DND-41 (cell line): Measurements from ENCODE around the gene PRKG2.

Source experiments
- ATAC-seq: fragments of 200-7000 bp; cut with Tn5 transposase; 3 replicates; pipeline ENCODE4 v1.9.1; 2021; ENCODE audit warnings: low read depth; ENCODE audit not compliant: insufficient read depth
- DNase-seq: peaks from one replicate; pipeline ENCODE4 v3.0.0-alpha.2; 2020
- H2AFZ ChIP-seq: 2 replicates; pipeline ENCODE4 v1.6.0; 2012; ENCODE audit warnings: low read depth, low read length
- H3K27ac ChIP-seq: 2 replicates; pipeline ENCODE4 v1.5.1; 2012; ENCODE audit warnings: low read length, inconsistent platforms
- H3K27me3 ChIP-seq: fragments of 200-600 bp; sonication (generic); 2 replicates; pipeline ENCODE4 v1.6.0; 2012; ENCODE audit warnings: low read length, mild to moderate bottlenecking, inconsistent platforms; ENCODE audit not compliant: insufficient read depth, poor library complexity
- H3K36me3 ChIP-seq: 2 replicates; pipeline ENCODE4 v1.5.1; 2012; ENCODE audit warnings: low read length, inconsistent platforms; ENCODE audit not compliant: insufficient read depth
- H3K4me1 ChIP-seq: 2 replicates; pipeline ENCODE4 v1.5.1; 2012; ENCODE audit warnings: mild to moderate bottlenecking, low read length; ENCODE audit not compliant: insufficient read depth
- H3K4me2 ChIP-seq: 2 replicates; pipeline ENCODE4 v1.6.0; 2012; ENCODE audit warnings: mild to moderate bottlenecking, moderate library complexity, low read length, inconsistent platforms; ENCODE audit not compliant: insufficient read depth
- H3K4me3 ChIP-seq, 2 experiments: fragments of 200-600 bp in 1 of 2; shearing (Covaris generic) in 1 of 2; 2 replicates each; pipeline ENCODE4 v1.5.1; 2012 to 2016; ENCODE audit warnings: inconsistent platforms in 2 of 2, low read length in 2 of 2, mild to moderate bottlenecking in 2 of 2, low read depth in 1 of 2, moderate library complexity in 1 of 2
- H3K79me2 ChIP-seq: 2 replicates; pipeline ENCODE4 v1.6.0; 2012; ENCODE audit warnings: low read length, inconsistent platforms; ENCODE audit not compliant: insufficient read depth
- H3K9ac ChIP-seq: 2 replicates; pipeline ENCODE4 v1.6.0; 2012; ENCODE audit warnings: low read depth, mild to moderate bottlenecking, inconsistent platforms, low read length, moderate library complexity
- H3K9me3 ChIP-seq: 2 replicates; pipeline ENCODE4 v1.5.1; 2012; ENCODE audit warnings: low read length, moderate library complexity, mild to moderate bottlenecking, inconsistent platforms; ENCODE audit not compliant: insufficient read depth, severe bottlenecking
- H4K20me1 ChIP-seq: 2 replicates; pipeline ENCODE4 v1.6.0; 2012; ENCODE audit warnings: low read length; ENCODE audit not compliant: insufficient read depth
- EZH2 ChIP-seq: IDR thresholded peaks from 3 replicates; pipeline ENCODE4 v1.6.1; 2012; ENCODE audit warnings: borderline replicate concordance, low read depth, mild to moderate bottlenecking, moderate library complexity, low read length, inconsistent platforms; ENCODE audit not compliant: severe bottlenecking
- TF ChIP-seq, protein P1 (sequence below): IDR thresholded peaks from 2 replicates; pipeline ENCODE4 v1.5.1; 2012; ENCODE audit warnings: borderline replicate concordance, low read length, moderate library complexity, mild to moderate bottlenecking; ENCODE audit not compliant: poor library complexity, severe bottlenecking; ENCODE audit errors: extremely low read depth

PRKG2 gene

DNA sequence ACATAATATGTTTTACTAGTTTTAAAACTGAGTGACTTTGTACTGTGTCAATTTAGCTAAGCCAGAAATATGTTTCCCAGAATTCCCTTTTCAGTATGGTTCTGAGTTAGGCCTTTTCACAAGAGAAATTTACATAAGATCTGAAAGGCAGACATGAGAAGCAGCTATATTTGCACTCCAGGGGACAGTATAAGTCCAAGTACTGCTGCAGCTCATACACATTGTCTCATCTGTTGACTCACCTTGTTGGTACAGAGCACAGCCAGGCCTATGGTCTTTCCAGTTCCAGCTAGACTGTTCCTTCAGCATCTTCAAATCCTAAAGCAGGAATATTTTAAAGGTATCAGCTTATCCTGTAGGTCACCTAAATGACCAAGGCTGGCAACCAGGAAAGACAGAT lies 131.0 kb downstream of the PRKG2 start:
- no peak for TF ChIP-seq EZH2
- TF ChIP-seq, protein P1, sequence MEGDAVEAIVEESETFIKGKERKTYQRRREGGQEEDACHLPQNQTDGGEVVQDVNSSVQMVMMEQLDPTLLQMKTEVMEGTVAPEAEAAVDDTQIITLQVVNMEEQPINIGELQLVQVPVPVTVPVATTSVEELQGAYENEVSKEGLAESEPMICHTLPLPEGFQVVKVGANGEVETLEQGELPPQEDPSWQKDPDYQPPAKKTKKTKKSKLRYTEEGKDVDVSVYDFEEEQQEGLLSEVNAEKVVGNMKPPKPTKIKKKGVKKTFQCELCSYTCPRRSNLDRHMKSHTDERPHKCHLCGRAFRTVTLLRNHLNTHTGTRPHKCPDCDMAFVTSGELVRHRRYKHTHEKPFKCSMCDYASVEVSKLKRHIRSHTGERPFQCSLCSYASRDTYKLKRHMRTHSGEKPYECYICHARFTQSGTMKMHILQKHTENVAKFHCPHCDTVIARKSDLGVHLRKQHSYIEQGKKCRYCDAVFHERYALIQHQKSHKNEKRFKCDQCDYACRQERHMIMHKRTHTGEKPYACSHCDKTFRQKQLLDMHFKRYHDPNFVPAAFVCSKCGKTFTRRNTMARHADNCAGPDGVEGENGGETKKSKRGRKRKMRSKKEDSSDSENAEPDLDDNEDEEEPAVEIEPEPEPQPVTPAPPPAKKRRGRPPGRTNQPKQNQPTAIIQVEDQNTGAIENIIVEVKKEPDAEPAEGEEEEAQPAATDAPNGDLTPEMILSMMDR, result no peak
- DNase-seq, result no peak
- Histone ChIP-seq H3K4me1 (no peaks in the 10 kb centered on the region), H3K4me2 (no peak overlapping the region), H2AFZ (no peak overlapping the region), H3K36me3 (no peaks in the 10 kb centered on the region), H3K9me3 (no peaks in the 10 kb centered on the region), H3K9ac (no peak overlapping the region), H3K27me3 (no peaks in the 10 kb centered on the region), H3K79me2 (no peaks in the 10 kb centered on the region), H3K27ac (no peak overlapping the region), H4K20me1 (no peaks in the 10 kb centered on the region), H3K4me3 (no peak overlapping the region)
- no peak for ATAC-seq

DNA sequence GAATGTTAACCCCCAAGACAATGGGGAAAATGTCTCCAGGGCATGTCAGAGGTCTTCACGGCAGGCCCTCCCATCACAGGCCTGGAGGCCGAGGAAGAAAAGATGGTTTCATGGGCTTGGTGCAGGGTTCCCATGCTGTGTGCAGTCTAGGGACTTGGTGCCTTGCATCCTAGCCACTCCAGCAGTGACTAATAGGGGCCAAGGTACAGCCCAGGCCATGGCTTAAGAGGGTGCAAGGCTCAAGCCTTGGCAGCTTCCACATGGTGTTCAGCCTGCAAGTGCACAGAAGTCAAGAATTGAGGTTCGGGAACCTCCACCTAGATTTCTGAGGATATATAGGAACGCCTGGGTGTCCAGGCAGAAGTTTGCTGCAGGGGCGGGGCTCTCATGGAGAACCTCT lies 133.9 kb downstream of the PRKG2 start:
- DNase-seq (no peak), ATAC-seq (no peak)
- no peaks in the 10 kb centered on the region for H3K4me1 ChIP-seq
- H3K27ac ChIP-seq, result no peak overlapping the region
- no peaks in the 10 kb centered on the region for H3K36me3 ChIP-seq
- H3K9me3 ChIP-seq, result no peaks in the 10 kb centered on the region
- no peak overlapping the region for H2AFZ ChIP-seq
- no peak overlapping the region for H3K4me3 ChIP-seq
- no peak for TF ChIP-seq EZH2
- TF ChIP-seq, protein P1, result no peak
- no peaks in the 10 kb centered on the region for H3K79me2 ChIP-seq
- no peak overlapping the region for H3K4me2 ChIP-seq
- no peak overlapping the region for H3K9ac ChIP-seq
- no peaks in the 10 kb centered on the region for H3K27me3 ChIP-seq
- H4K20me1 ChIP-seq, result no peaks in the 10 kb centered on the region

DNA sequence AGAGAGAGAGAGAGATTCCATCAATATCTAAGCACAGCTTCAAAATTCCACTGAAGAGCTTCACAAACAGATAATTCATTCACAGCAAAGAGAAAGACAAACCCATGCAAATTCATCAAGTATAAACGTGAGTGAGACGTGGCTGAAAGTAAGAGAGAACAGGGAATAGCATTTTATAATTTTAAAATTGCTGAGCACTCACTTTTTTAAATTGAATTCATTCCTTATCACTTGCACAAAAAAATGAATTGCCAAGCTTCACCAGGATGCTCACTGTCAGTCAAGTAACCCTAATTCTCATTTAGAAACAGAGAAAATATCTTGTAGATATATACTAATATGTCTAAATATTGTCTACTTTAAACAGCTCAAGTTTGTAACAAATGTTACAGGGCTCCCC lies 144.0 kb downstream of the PRKG2 start:
- TF ChIP-seq, protein P1, result no peak
- TF ChIP-seq EZH2, result no peak
- Histone ChIP-seq H3K27ac (no peak overlapping the region), H3K79me2 (no peaks in the 10 kb centered on the region), H3K9me3 (no peaks in the 10 kb centered on the region), H3K27me3 (no peaks in the 10 kb centered on the region), H3K4me3 (no peak overlapping the region), H3K4me1 (no peaks in the 10 kb centered on the region), H3K4me2 (no peak overlapping the region), H3K36me3 (no peaks in the 10 kb centered on the region), H2AFZ (no peak overlapping the region), H4K20me1 (no peaks in the 10 kb centered on the region), H3K9ac (no peak overlapping the region)
- no peak for DNase-seq
- ATAC-seq, result no peak
